Common myeloid progenitor, CD34-positive (primary cell): ENCODE data around the gene RAPGEF6.

Experiments
- CTCF ChIA-PET: fragments of 350-600 bp; sonication (Branson Sonifier 250); formaldehyde crosslinking; loops from one replicate; lab custom pipeline; 2021; ENCODE audit warnings: antibody characterized with exemption; lab: Charles Lee
- POLR2A ChIA-PET: fragments of 350-600 bp; sonication (Branson Sonifier 250); formaldehyde crosslinking; loops from one replicate; lab custom pipeline; 2021; ENCODE audit warnings: antibody characterized with exemption; lab: Charles Lee
- DNase-seq, 3 donors: peaks; one replicate each; pipeline versions ENCODE4 v3.0.0 to v3.0.0-alpha.2; 2013
- H3K27ac ChIP-seq, 2 experiments: 1 replicate in 1 of 2; 2 replicates in 1 of 2; pipeline ENCODE4 v1.7.0; 2013; ENCODE audit warnings: inconsistent platforms in 2 of 2, low read length in 2 of 2, mild to moderate bottlenecking in 2 of 2, low read depth in 1 of 2, moderate library complexity in 1 of 2; ENCODE audit not compliant: severe bottlenecking in 2 of 2, insufficient read depth in 1 of 2, poor library complexity in 1 of 2
- H3K27me3 ChIP-seq, 5 experiments: replicated peaks in 2 of 5; 1 replicate in 3 of 5; 2 replicates in 2 of 5; pipeline versions ENCODE4 v1.6.1 to v1.7.0; 2013; ENCODE audit warnings: low read length in 4 of 5, mild to moderate bottlenecking in 2 of 5, moderate library complexity in 2 of 5, inconsistent platforms in 1 of 5; ENCODE audit not compliant: insufficient read depth in 5 of 5, control insufficient read depth in 4 of 5
- H3K36me3 ChIP-seq, 4 experiments: 1 replicate in 2 of 4; 2 replicates in 2 of 4; pipeline versions ENCODE4 v1.6.1 to v1.7.0; 2013; ENCODE audit warnings: low read length in 3 of 4, control low read depth in 1 of 4, mild to moderate bottlenecking in 1 of 4; ENCODE audit not compliant: control insufficient read depth in 4 of 4, insufficient read depth in 4 of 4
- H3K4me1 ChIP-seq, 4 experiments: 1 replicate in 3 of 4; 2 replicates in 1 of 4; pipeline versions ENCODE4 v1.6.1 to v1.7.1; 2013; ENCODE audit warnings: low read length in 3 of 4, mild to moderate bottlenecking in 3 of 4, control low read depth in 1 of 4, inconsistent platforms in 1 of 4, moderate library complexity in 1 of 4; ENCODE audit not compliant: control insufficient read depth in 4 of 4, insufficient read depth in 4 of 4; ENCODE audit errors: control extremely low read depth in 1 of 4
- H3K4me3 ChIP-seq, 7 experiments: 1 replicate in 4 of 7; 2 replicates in 3 of 7; pipeline versions ENCODE4 v1.5.1 to v1.7.0; 2013; ENCODE audit warnings: mild to moderate bottlenecking in 7 of 7, low read length in 6 of 7, moderate library complexity in 6 of 7, inconsistent platforms in 2 of 7, low read depth in 2 of 7, control low read depth in 1 of 7; ENCODE audit not compliant: insufficient read depth in 4 of 7, control insufficient read depth in 1 of 7; ENCODE audit errors: extremely low read depth in 1 of 7
- H3K9me3 ChIP-seq, 5 experiments: 1 replicate in 4 of 5; 2 replicates in 1 of 5; pipeline versions ENCODE4 v1.6.1 to v1.7.1; 2013; ENCODE audit warnings: low read length in 4 of 5, mild to moderate bottlenecking in 2 of 5, inconsistent platforms in 1 of 5, low read depth in 1 of 5, moderate library complexity in 1 of 5; ENCODE audit not compliant: control insufficient read depth in 4 of 5, insufficient read depth in 2 of 5; ENCODE audit errors: control extremely low read depth in 1 of 5
- WGBS: methylation state at CpG from one replicate; pipeline ENCODE4 v1.1.5; 2013; ENCODE audit not compliant: insufficient coverage; 5-methylcytosine and 5-hydroxymethylcytosine counted together

The RAPGEF6 gene

DNA sequence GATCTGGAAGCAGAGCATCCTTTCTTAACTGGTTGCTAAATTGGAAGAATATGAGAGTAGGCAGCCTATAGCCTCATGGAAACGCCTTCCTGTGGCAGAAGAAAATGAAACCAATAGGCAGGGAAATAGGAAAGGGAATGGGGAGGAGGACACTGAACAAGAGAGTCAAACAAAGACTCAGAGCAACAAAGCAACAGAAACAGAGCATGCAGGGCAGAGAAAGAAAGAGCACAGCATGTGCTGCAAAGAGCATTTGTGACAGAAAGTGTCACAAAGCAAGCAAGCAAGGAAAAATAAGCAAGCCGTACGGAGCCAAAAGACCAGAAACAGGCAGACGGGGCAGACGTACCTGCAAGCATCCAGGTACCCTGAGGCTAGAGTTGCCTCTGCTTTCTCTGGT, 123.1 kb downstream of the RAPGEF6 start:
- no peaks in the 10 kb centered on the region for H3K9me3 ChIP-seq
- CTCF ChIA-PET: interaction anchor here (0.9 to 1.7 kb wide), 3 partner anchors 14 to 21 kb away, joined by 3 read pairs; no protein-coding TSS in a partner anchor
- peaks cover 13 to 40% (median 26%) of the 10 kb centered on the region in 4 experiments for H3K4me1 ChIP-seq
- H3K36me3 ChIP-seq: peaks cover 12 to 35% (median 14%) of the 10 kb centered on the region in 4 experiments
- no peak overlapping the region for H3K27ac ChIP-seq
- no peaks in the 10 kb centered on the region for H3K27me3 ChIP-seq
- POLR2A ChIA-PET: no interaction called here
- no peak for DNase-seq
- 95% methylated on average over 4 of the region's 5 CpGs for WGBS
- H3K4me3 ChIP-seq: no peak overlapping the region

DNA sequence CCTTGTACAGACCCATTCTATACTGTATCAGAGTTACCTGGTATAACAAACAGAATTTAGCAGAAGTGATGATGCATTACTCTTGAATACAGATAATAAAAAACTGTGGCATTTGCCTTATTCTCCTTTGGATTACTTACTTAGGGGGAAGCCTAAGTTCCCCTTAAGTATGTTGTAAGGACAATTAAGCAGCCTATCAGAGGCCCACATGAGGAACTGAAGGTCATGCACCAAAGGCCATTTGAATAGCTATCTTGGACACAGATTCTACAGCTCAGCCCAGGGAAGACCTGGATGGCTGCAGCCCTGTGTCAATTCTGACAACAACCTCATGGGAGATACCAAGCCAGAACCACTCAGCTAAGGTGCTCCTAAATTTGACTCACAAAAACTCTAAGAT, 125.2 kb downstream of the RAPGEF6 start:
- Histone ChIP-seq H3K27me3 (no peaks in the 10 kb centered on the region), H3K36me3 (peaks cover 13 to 39% (median 17%) of the 10 kb centered on the region in 4 experiments), H3K9me3 (no peaks in the 10 kb centered on the region), H3K27ac (no peak overlapping the region), H3K4me1 (peaks cover 6 to 31% (median 12%) of the 10 kb centered on the region in 4 experiments), H3K4me3 (no peak overlapping the region)
- CTCF ChIA-PET: interaction anchor here (0.7 to 1.7 kb wide), 4 partner anchors 11 to 124 kb away, joined by 3 to 4 read pairs (median 4); no protein-coding TSS in a partner anchor
- no peak for DNase-seq
- POLR2A ChIA-PET: no interaction called here

- Histone ChIP-seq H3K27ac (peak overlapping the region in 1 of 2 experiments; percentile 18), H3K4me1 (peaks cover 0 to 17% (median 8%) of the 10 kb centered on the region in 4 experiments), H3K27me3 (no peaks in the 10 kb centered on the region), H3K9me3 (no peaks in the 10 kb centered on the region), H3K4me3 (no peak overlapping the region), H3K36me3 (peaks cover 16 to 58% (median 38%) of the 10 kb centered on the region in 4 experiments)
- CTCF ChIA-PET: interaction anchor here (0.7 to 1.7 kb wide), 5 partner anchors 12 to 1004 kb away, joined by 3 to 5 read pairs (median 3); no protein-coding TSS in a partner anchor
- POLR2A ChIA-PET: interaction anchor here (0.6 to 1.0 kb wide), 4 partner anchors 10 to 241 kb away, joined by 3 to 4 read pairs (median 3); no protein-coding TSS in a partner anchor
- DNase-seq: no peak
- WGBS: no CpG with 5 or more reads among the region's 1 CpG
Measured at GRCh38 chr5:131505237-131505908, 129.7 kb downstream of the RAPGEF6 start.

GRCh38 chr5:131496400-131496713, 138.7 kb downstream of the RAPGEF6 start:
- WGBS: no CpG with 5 or more reads among the region's 1 CpG
- DNase-seq: no peak
- Histone ChIP-seq H3K36me3 (peaks cover 12 to 70% (median 47%) of the 10 kb centered on the region in 4 experiments), H3K4me3 (no peak overlapping the region), H3K4me1 (no peaks in the 10 kb centered on the region), H3K9me3 (no peaks in the 10 kb centered on the region), H3K27ac (no peak overlapping the region), H3K27me3 (no peaks in the 10 kb centered on the region)
- ChIA-PET CTCF (interaction anchor here (0.5 kb wide), 1 partner anchor 59 kb away, joined by 3 read pairs; no protein-coding TSS in a partner anchor), POLR2A (no interaction called here)

DNA sequence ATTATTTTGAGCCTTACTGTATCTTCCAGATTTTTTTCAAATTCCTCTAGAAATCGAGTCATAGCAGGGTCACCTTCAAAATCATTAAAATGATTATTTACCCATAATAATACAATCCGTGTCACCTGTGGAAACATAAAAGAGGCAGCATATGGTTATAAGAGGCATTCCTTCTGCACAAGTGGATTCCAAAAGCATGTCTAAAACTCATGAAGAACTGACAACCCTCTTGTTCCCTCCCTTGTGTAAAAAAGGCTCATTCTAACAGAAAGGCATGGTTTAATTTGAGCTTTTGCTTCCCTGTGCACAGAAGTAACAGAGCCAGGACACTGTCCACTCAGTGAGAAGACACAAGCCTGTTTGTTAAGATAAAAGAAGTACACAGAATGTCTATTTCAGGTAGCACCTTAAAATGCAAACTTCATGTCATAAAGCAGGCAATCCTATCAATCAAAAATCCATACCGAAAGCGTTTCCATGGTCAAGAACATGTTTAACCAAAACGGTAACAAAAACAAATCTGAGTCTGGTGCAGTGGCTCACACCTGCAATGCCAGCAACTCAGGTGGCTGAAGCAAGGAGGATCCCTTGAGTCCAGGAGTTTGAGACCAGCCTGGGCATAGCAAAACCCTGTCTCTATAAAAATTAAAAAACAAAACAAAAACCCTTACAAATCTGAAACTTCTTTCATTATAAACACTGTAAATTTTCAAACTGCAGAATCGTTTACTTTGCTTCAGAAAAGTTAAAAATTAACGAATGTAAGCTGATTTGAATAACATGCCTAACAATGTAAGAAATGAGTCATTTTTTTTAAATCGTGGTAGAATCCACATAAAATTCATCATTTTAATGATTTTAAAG, 139.3 kb downstream of the RAPGEF6 start:
- ChIA-PET POLR2A (no interaction called here), CTCF (interaction anchor here (0.5 kb wide), 1 partner anchor 58 kb away, joined by 3 read pairs; no protein-coding TSS in a partner anchor)
- H3K27me3 ChIP-seq: no peaks in the 10 kb centered on the region
- no peaks in the 10 kb centered on the region for H3K9me3 ChIP-seq
- no peaks in the 10 kb centered on the region for H3K4me1 ChIP-seq
- H3K4me3 ChIP-seq: no peak overlapping the region
- WGBS: 100% methylated on average over 5 of the region's 8 CpGs
- no peak for DNase-seq
- H3K36me3 ChIP-seq: peaks cover 14 to 69% (median 46%) of the 10 kb centered on the region in 4 experiments
- no peak overlapping the region for H3K27ac ChIP-seq

DNA sequence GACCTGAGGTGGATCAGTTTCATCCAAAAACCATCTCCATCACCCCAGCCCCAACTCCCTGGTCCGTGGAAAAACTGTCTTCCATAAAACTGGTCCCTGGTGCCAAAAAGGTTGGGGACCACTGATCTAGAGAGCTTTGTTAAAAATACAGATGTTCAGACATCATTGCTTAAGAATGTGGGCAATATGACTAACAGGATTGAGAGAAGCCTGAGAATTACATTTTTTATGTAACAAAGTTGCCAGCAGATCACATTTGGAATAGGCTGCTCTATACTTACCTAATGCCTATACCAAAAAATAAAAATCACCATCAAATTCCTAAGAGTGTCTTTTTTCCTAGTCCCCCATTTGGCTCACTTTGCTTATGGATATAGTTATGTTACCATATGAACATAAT, 143.3 kb downstream of the RAPGEF6 start:
- no peak overlapping the region for H3K27ac ChIP-seq
- no peak overlapping the region for H3K4me3 ChIP-seq
- no peak for DNase-seq
- peaks cover 4 to 23% (median 9%) of the 10 kb centered on the region in 4 experiments for H3K4me1 ChIP-seq
- peaks cover 0 to 2% (median 0%) of the 10 kb centered on the region in 5 experiments for H3K9me3 ChIP-seq
- no CpG with 5 or more reads among the region's 1 CpG for WGBS
- ChIA-PET CTCF (interaction anchor here (0.8 to 1.3 kb wide), 5 partner anchors 13 to 98 kb away, joined by 3 to 4 read pairs (median 3); no protein-coding TSS in a partner anchor), POLR2A (no interaction called here)
- H3K27me3 ChIP-seq: no peaks in the 10 kb centered on the region
- peaks cover 18 to 58% (median 33%) of the 10 kb centered on the region in 4 experiments for H3K36me3 ChIP-seq
